Body of pancreas (tissue), 4 donors: ENCODE results near the gene SNED1. TPM values are rescaled to one million over a fixed set of nuclear protein-coding genes. Genes with fewer than 3 reads are reported as not detected.

Experiments used
- ATAC-seq: fragments of 150-250 bp; one replicate; pipeline ENCODE4 v1.9.1; 2016
- DNase-seq, 4 donors: peaks; one replicate each; pipeline ENCODE4 v3.0.0-alpha.2; 2019
- H3K27ac ChIP-seq, 4 donors: fragments of 200-600 bp; sonication (generic); 1 replicate in 3 of 4; 2 replicates in 1 of 4; pipeline versions ENCODE4 v1.5.1 to v1.6.1; 2016 to 2019; ENCODE audit warnings: mild to moderate bottlenecking in 1 of 4, mixed read lengths in 1 of 4, moderate library complexity in 1 of 4
- H3K27me3 ChIP-seq, 2 donors: fragments of 200-600 bp; sonication (generic); one replicate each; pipeline ENCODE4 v1.6.0; 2016; ENCODE audit warnings: mild to moderate bottlenecking in 1 of 2
- H3K36me3 ChIP-seq, 2 donors: fragments of 200-600 bp; sonication (generic); replicated peaks in 1 of 2; 2 replicates each; pipeline ENCODE4 v1.5.1; 2016; ENCODE audit warnings: low read depth in 2 of 2; ENCODE audit not compliant: insufficient read depth in 1 of 2
- H3K4me1 ChIP-seq: fragments of 200-600 bp; sonication (generic); one replicate; pipeline ENCODE4 v1.6.0; 2016
- H3K4me3 ChIP-seq, 2 donors: fragments of 200-600 bp; sonication (generic); 1 replicate in 1 of 2; 2 replicates in 1 of 2; pipeline ENCODE4 v1.5.1; 2016 to 2019
- H3K9me3 ChIP-seq, 3 donors: fragments of 200-600 bp; sonication (generic); 1 replicate in 2 of 3; 2 replicates in 1 of 3; pipeline ENCODE4 v1.5.1; 2016
- POLR2A ChIP-seq, 3 donors: fragments of 450-650 bp; IDR thresholded peaks; one replicate each; pipeline ENCODE4 v1.6.1; 2016; ENCODE audit warnings: antibody characterized with exemption in 3 of 3, mild to moderate bottlenecking in 2 of 3
- WGBS, 2 donors: methylation state at CpG; one replicate each; pipeline ENCODE4 v1.1.5; 2017; 5-methylcytosine and 5-hydroxymethylcytosine counted together
- intact Hi-C: fragments of 100-400 bp; cut with DNase I; formaldehyde crosslinking; loops from one replicate; pipeline ENCODE4 v1.15.1; 2023
- total RNA-seq, 2 donors: library from RNA; depleted of rRNA; stranded (reverse); fragments of >200 nt; gene quantifications; one replicate each; pipeline ENCODE4 v1.1.0, GENCODE V29; 2016
- TF ChIP-seq, protein P1 (sequence below), 7 experiments: fragments of 450-650 bp in 4 of 7; fragments of 200-600 bp in 3 of 7; sonication (generic) in 3 of 7; IDR thresholded peaks; one replicate each; pipeline ENCODE4 v1.5.1; 2016 to 2019; ENCODE audit warnings: antibody characterized with exemption in 7 of 7

Gene SNED1
- total RNA-seq, 2 donors from 2014 or later = 13.5 to 33.0 TPM

- TF ChIP-seq, protein P1, sequence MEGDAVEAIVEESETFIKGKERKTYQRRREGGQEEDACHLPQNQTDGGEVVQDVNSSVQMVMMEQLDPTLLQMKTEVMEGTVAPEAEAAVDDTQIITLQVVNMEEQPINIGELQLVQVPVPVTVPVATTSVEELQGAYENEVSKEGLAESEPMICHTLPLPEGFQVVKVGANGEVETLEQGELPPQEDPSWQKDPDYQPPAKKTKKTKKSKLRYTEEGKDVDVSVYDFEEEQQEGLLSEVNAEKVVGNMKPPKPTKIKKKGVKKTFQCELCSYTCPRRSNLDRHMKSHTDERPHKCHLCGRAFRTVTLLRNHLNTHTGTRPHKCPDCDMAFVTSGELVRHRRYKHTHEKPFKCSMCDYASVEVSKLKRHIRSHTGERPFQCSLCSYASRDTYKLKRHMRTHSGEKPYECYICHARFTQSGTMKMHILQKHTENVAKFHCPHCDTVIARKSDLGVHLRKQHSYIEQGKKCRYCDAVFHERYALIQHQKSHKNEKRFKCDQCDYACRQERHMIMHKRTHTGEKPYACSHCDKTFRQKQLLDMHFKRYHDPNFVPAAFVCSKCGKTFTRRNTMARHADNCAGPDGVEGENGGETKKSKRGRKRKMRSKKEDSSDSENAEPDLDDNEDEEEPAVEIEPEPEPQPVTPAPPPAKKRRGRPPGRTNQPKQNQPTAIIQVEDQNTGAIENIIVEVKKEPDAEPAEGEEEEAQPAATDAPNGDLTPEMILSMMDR (IDR thresholded peaks at IDR 0.05) = no peak
- TF ChIP-seq POLR2A (IDR thresholded peaks at IDR 0.05) = no peak
- DNase-seq (peak in 3 of 4 donors; percentile 1 to 9 (median 3)), ATAC-seq (no peak)
- Histone ChIP-seq H3K4me1 (peaks cover 29% of the 10 kb centered on the region), H3K9me3 (no peaks in the 10 kb centered on the region), H3K36me3 (no peaks in the 10 kb centered on the region), H3K27me3 (no peaks in the 10 kb centered on the region), H3K4me3 (no peak overlapping the region), H3K27ac (no peak overlapping the region)
- 33 to 47% methylated on average over 12 to 18 of the region's 18 CpGs for WGBS, 2 donors
- intact Hi-C loops = no loop called here
These were observed 14.4 kb upstream of the SNED1 start for GRCh38 chr2:240983996-240984498.

DNA sequence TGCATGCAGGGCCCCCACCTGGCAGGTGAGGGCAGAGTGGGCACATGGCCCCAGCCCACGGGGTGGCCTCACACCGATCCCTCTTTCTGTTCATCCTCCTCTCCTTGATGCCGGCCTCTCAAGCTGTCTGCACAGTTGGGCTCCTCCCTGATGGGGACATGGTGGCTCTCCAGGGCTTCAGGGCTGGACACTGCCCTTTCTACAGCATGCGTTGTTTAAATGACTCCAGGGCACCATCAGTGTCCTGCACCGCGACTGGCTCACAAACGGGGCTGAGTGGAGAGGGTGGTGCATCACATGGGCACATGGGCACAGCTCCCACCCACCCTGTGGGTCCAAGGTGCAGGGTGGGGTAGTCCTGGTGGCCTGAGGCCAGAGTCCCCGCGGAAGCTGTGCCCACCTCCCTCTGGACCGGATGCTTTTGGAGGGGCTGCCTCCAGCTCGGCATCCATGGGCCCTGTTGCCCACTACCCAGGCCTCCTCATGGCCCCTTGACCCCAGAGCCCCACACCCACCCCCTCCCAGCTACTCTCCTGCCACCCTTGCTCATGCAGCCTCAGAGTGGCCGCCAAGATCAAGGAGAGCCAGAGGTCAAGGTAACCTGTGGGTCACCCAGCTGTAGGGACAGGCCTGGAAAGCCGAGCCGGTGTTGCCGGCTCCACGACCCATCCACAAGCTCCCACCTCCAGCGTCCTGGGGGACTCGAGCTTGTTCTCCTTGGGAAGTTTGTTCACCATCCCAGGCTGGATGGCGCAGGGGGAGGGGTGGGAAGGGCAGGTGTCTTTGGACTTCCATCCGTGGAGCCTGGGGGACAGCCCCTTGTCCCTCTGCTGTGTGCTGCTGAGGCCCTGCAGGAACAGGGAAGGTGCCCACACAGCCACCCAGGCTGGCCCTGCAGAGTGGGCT, 12.3 kb upstream of the SNED1 start:
- TF ChIP-seq POLR2A (IDR thresholded peaks at IDR 0.05) = no peak
- TF ChIP-seq, protein P1 (IDR thresholded peaks at IDR 0.05) = no peak
- Histone ChIP-seq H3K4me1 (peaks cover 30% of the 10 kb centered on the region), H3K27ac (peak overlapping the region in 3 of 4 donors; percentile 55 to 74 (median 72)), H3K4me3 (no peak overlapping the region), H3K27me3 (no peaks in the 10 kb centered on the region), H3K9me3 (no peaks in the 10 kb centered on the region), H3K36me3 (no peaks in the 10 kb centered on the region)
- WGBS, 2 donors = 70 to 73% methylated on average over 4 to 19 of the region's 20 CpGs
- peak; percentile 1 to 10 (median 6) for DNase-seq
- intact Hi-C loops = no loop called here
- ATAC-seq = no peak

DNA sequence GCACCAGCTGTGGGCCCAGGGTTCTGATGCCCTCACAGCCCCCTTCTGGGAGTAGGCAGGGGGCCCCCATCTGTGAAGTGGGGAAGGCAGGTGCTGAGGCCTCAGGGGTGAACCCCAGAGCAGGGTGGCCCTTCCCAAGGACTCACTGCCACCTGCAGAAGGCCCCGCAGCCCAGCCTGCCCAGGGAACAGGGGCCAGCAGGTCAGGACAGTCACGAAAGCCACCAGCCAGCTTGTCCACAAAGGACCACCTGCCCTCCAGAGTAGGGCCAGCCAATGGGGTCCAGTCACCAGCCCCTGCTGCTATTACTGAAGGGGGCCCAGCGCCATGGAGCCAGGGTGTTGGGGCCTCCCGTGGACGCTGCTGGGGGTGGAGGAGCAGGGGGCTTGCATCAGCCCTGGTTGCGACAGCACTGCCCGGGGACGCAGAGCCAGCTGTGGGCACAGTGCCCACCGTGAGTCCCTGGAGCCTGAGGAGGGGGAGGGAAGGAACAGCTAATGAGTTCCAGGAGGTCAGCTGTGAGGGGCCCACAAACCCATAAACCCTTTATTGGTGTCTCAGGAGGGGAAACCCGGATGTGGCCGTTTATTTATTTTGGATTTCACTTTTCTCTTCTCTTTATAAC, 11.5 kb upstream of the SNED1 start:
- intact Hi-C loops = no loop called here
- Histone ChIP-seq H3K4me1 (peaks cover 38% of the 10 kb centered on the region), H3K27me3 (no peaks in the 10 kb centered on the region), H3K27ac (peak overlapping the region in 3 of 4 donors; percentile 55 to 74 (median 72)), H3K4me3 (no peak overlapping the region), H3K36me3 (no peaks in the 10 kb centered on the region), H3K9me3 (no peaks in the 10 kb centered on the region)
- no peak for TF ChIP-seq POLR2A (IDR thresholded peaks at IDR 0.05)
- TF ChIP-seq, protein P1 (IDR thresholded peaks at IDR 0.05) = no peak
- ATAC-seq (peak; percentile 17), DNase-seq (peak; percentile 29 to 57 (median 55))
- 29 to 43% methylated on average over 9 to 11 of the region's 11 CpGs for WGBS, 2 donors

DNA sequence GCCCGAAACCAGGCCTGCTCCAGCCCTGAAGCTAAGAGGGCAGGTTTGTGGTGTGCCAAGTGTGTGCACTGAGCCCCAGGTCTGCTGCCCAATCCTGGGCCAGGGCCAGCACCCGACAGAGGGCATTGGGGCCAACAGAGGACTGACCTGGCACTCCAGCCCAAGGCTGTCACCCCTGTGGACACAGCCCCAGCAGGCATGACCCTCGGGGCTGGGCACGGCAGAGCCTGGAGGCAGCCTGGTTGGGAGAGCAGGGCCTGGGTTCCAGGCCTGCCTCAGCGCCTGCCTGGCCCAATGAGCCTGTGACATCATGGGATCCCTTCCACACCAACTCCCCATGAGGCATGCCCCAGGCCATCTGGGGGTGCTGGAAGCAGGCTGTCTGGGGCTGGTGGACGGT, 10.8 kb upstream of the SNED1 start:
- Histone ChIP-seq H3K9me3 (no peaks in the 10 kb centered on the region), H3K27me3 (no peaks in the 10 kb centered on the region), H3K27ac (peak overlapping the region in 3 of 4 donors; percentile 26 to 74 (median 72)), H3K4me1 (peaks cover 45% of the 10 kb centered on the region), H3K4me3 (no peak overlapping the region), H3K36me3 (no peaks in the 10 kb centered on the region)
- no peak for TF ChIP-seq POLR2A (IDR thresholded peaks at IDR 0.05)
- TF ChIP-seq, protein P1 (IDR thresholded peaks at IDR 0.05) = no peak
- DNase-seq = peak; percentile 1 to 11 (median 5)
- intact Hi-C loops = no loop called here
- ATAC-seq = no peak
- WGBS, 2 donors = 85 to 88% methylated on average over 1 to 5 of the region's 6 CpGs
